ENCODE measurements around the gene RAB37. TPM values are rescaled to one million over a fixed set of nuclear protein-coding genes. Genes with fewer than 3 reads are reported as not detected.
A peak's percentile ranks its signal among the peaks of the same experiment; 100 is the strongest.

Gene RAB37
- total and polyA plus RNA-seq, 11 donors = 0.76 to 3.6 (median 1.7) TPM

GRCh38 chr17:74772053-74772452 is 35.0 kb downstream of the RAB37 start:
- TF ChIP-seq POLR2A (IDR thresholded peaks at IDR 0.05) (no peak), CTCF (IDR thresholded peaks at IDR 0.05) (no peak)
- no peaks in the 10 kb centered on the region for H3K27me3 ChIP-seq
- peaks cover 0 to 63% (median 37%) of the 10 kb centered on the region in 12 donors for H3K4me1 ChIP-seq
- no peaks in the 10 kb centered on the region for H3K9me3 ChIP-seq
- no peak for ATAC-seq
- 88 to 94% (median 92%) methylated on average over 13 of the region's 13 CpGs for WGBS, 4 donors
- intact Hi-C loops (cut with DNase I) = loop anchor here in 2 of 10 donors (5.0 kb wide), 2 partner anchors 35 to 115 kb away; partner anchors contain the start of gene RAB37 (in 1 of the 2)
- peaks cover 0 to 61% (median 31%) of the 10 kb centered on the region in 9 donors for H3K36me3 ChIP-seq
- DNase-seq = no peak
- no peak overlapping the region for H3K27ac ChIP-seq
- H3K4me3 ChIP-seq = no peak overlapping the region

GRCh38 chr17:74773414-74773813 is 36.4 kb downstream of the RAB37 start:
- 80 to 83% (median 82%) methylated on average over 6 of the region's 6 CpGs for WGBS, 4 donors
- Histone ChIP-seq H3K27me3 (no peaks in the 10 kb centered on the region), H3K4me1 (peaks cover 0 to 55% (median 31%) of the 10 kb centered on the region in 12 donors), H3K9me3 (no peaks in the 10 kb centered on the region), H3K4me3 (no peak overlapping the region), H3K36me3 (peaks cover 0 to 61% (median 31%) of the 10 kb centered on the region in 9 donors), H3K27ac (no peak overlapping the region)
- intact Hi-C loops (cut with DNase I) = loop anchor here in 2 of 10 donors (5.0 kb wide), 2 partner anchors 36 to 116 kb away; partner anchors contain the start of gene RAB37 (in 1 of the 2)
- no peak for TF ChIP-seq POLR2A (IDR thresholded peaks at IDR 0.05)
- TF ChIP-seq CTCF (IDR thresholded peaks at IDR 0.05) = no peak
- DNase-seq (no peak), ATAC-seq (no peak)

- Histone ChIP-seq H3K9me3 (no peaks in the 10 kb centered on the region), H3K27ac (peak overlapping the region in 1 of 12 donors; percentile 14), H3K4me1 (peaks cover 0 to 52% (median 27%) of the 10 kb centered on the region in 12 donors), H3K36me3 (peaks cover 0 to 57% (median 31%) of the 10 kb centered on the region in 9 donors), H3K27me3 (no peaks in the 10 kb centered on the region), H3K4me3 (no peak overlapping the region)
- ATAC-seq (no peak), DNase-seq (no peak)
- WGBS, 4 donors = 58 to 72% (median 59%) methylated on average over 5 to 6 of the region's 6 CpGs
- intact Hi-C loops (cut with DNase I) = loop anchor here in 2 of 10 donors (5.0 kb wide), 2 partner anchors 37 to 117 kb away; partner anchors contain the start of gene RAB37 (in 1 of the 2)
- TF ChIP-seq POLR2A (IDR thresholded peaks at IDR 0.05) (no peak), CTCF (IDR thresholded peaks at IDR 0.05) (no peak)
These were observed 36.8 kb downstream of the RAB37 start for GRCh38 chr17:74773871-74774286.

GRCh38 chr17:74775409-74776043 is 38.5 kb downstream of the RAB37 start:
- Histone ChIP-seq H3K4me3 (peak overlapping the region; percentile 53 to 99 (median 84)), H3K9me3 (no peaks in the 10 kb centered on the region), H3K4me1 (peaks cover 0 to 65% (median 19%) of the 10 kb centered on the region in 12 donors), H3K27me3 (no peaks in the 10 kb centered on the region), H3K27ac (peak overlapping the region in 11 of 12 donors; percentile 47 to 85 (median 75)), H3K36me3 (peaks cover 0 to 46% (median 33%) of the 10 kb centered on the region in 9 donors)
- 37 to 40% (median 38%) methylated on average over 12 of the region's 12 CpGs for WGBS, 4 donors
- intact Hi-C loops (cut with DNase I) = loop anchor here in 1 of 10 donors (1.0 kb wide), 1 partner anchor 27 kb away; the partner anchor contains the start of gene NHERF1
- TF ChIP-seq POLR2A (IDR thresholded peaks at IDR 0.05) = no peak
- no peak for TF ChIP-seq CTCF (IDR thresholded peaks at IDR 0.05)
- DNase-seq = no peak
- no peak for ATAC-seq
